ENCODE data around the gene DGCR2. TPM values are rescaled to one million over a fixed set of nuclear protein-coding genes. Genes with fewer than 3 reads are reported as not detected.

The DGCR2 gene
- total and polyA plus RNA-seq, 4 donors = 61.5 to 123 (median 94.6) TPM

GRCh38 chr22:19111140-19111539 is 11.1 kb downstream of the DGCR2 start:
- H3K36me3 ChIP-seq (ENCODE audit: control insufficient read depth, insufficient read depth, low read length) = peaks cover 9% of the 10 kb centered on the region
- no peak for DNase-seq (ENCODE audit: low read depth in 4 of 6, low spot score in 6 of 6)
- WGBS (ENCODE audit: insufficient coverage) = 89% methylated on average over 3 of the region's 3 CpGs
- no peaks in the 10 kb centered on the region for H3K9me3 ChIP-seq (ENCODE audit: control insufficient read depth, insufficient read depth, low read length)
- no peak overlapping the region for H3K4me3 ChIP-seq (ENCODE audit: low read depth, low read length)
- peaks cover 33% of the 10 kb centered on the region for H3K4me1 ChIP-seq (ENCODE audit: control insufficient read depth, insufficient read depth, low read length)
- H3K27me3 ChIP-seq (ENCODE audit: control insufficient read depth, insufficient read depth, low read length) = no peaks in the 10 kb centered on the region
- no peak overlapping the region for H3K27ac ChIP-seq (ENCODE audit: low read depth, low read length)

GRCh38 chr22:19110646-19111045 is 11.6 kb downstream of the DGCR2 start:
- Histone ChIP-seq H3K36me3 (ENCODE audit: control insufficient read depth, insufficient read depth, low read length) (peaks cover 14% of the 10 kb centered on the region), H3K4me3 (ENCODE audit: low read depth, low read length) (no peak overlapping the region), H3K9me3 (ENCODE audit: control insufficient read depth, insufficient read depth, low read length) (no peaks in the 10 kb centered on the region), H3K27me3 (ENCODE audit: control insufficient read depth, insufficient read depth, low read length) (no peaks in the 10 kb centered on the region), H3K4me1 (ENCODE audit: control insufficient read depth, insufficient read depth, low read length) (peaks cover 35% of the 10 kb centered on the region), H3K27ac (ENCODE audit: low read depth, low read length) (no peak overlapping the region)
- no peak for DNase-seq (ENCODE audit: low read depth in 4 of 6, low spot score in 6 of 6)

- WGBS (ENCODE audit: insufficient coverage) = 38% methylated on average over 2 of the region's 4 CpGs
- H3K4me1 ChIP-seq (ENCODE audit: control insufficient read depth, insufficient read depth, low read length) = peaks cover 37% of the 10 kb centered on the region
- no peaks in the 10 kb centered on the region for H3K9me3 ChIP-seq (ENCODE audit: control insufficient read depth, insufficient read depth, low read length)
- no peak overlapping the region for H3K27ac ChIP-seq (ENCODE audit: low read depth, low read length)
- no peaks in the 10 kb centered on the region for H3K27me3 ChIP-seq (ENCODE audit: control insufficient read depth, insufficient read depth, low read length)
- peaks cover 10% of the 10 kb centered on the region for H3K36me3 ChIP-seq (ENCODE audit: control insufficient read depth, insufficient read depth, low read length)
- DNase-seq (ENCODE audit: low read depth in 4 of 6, low spot score in 6 of 6) = no peak
- H3K4me3 ChIP-seq (ENCODE audit: low read depth, low read length) = no peak overlapping the region
Measured at GRCh38 chr22:19110064-19110458, 12.2 kb downstream of the DGCR2 start.

GRCh38 chr22:19109198-19110063 is 12.8 kb downstream of the DGCR2 start:
- no peak for DNase-seq (ENCODE audit: low read depth in 4 of 6, low spot score in 6 of 6)
- peaks cover 36% of the 10 kb centered on the region for H3K4me1 ChIP-seq (ENCODE audit: control insufficient read depth, insufficient read depth, low read length)
- H3K27me3 ChIP-seq (ENCODE audit: control insufficient read depth, insufficient read depth, low read length) = no peaks in the 10 kb centered on the region
- no peak overlapping the region for H3K27ac ChIP-seq (ENCODE audit: low read depth, low read length)
- WGBS (ENCODE audit: insufficient coverage) = 33% methylated on average over 1 of the region's 7 CpGs
- H3K9me3 ChIP-seq (ENCODE audit: control insufficient read depth, insufficient read depth, low read length) = no peaks in the 10 kb centered on the region
- H3K36me3 ChIP-seq (ENCODE audit: control insufficient read depth, insufficient read depth, low read length) = peaks cover 7% of the 10 kb centered on the region
- no peak overlapping the region for H3K4me3 ChIP-seq (ENCODE audit: low read depth, low read length)

GRCh38 chr22:19108807-19109197 is 13.4 kb downstream of the DGCR2 start:
- no peak overlapping the region for H3K27ac ChIP-seq (ENCODE audit: low read depth, low read length)
- H3K9me3 ChIP-seq (ENCODE audit: control insufficient read depth, insufficient read depth, low read length) = no peaks in the 10 kb centered on the region
- no peak for DNase-seq (ENCODE audit: low read depth in 4 of 6, low spot score in 6 of 6)
- H3K4me3 ChIP-seq (ENCODE audit: low read depth, low read length) = no peak overlapping the region
- no CpG with 5 or more reads among the region's 3 CpGs for WGBS (ENCODE audit: insufficient coverage)
- H3K27me3 ChIP-seq (ENCODE audit: control insufficient read depth, insufficient read depth, low read length) = no peaks in the 10 kb centered on the region
- peaks cover 35% of the 10 kb centered on the region for H3K4me1 ChIP-seq (ENCODE audit: control insufficient read depth, insufficient read depth, low read length)
- peaks cover 7% of the 10 kb centered on the region for H3K36me3 ChIP-seq (ENCODE audit: control insufficient read depth, insufficient read depth, low read length)

- Histone ChIP-seq H3K4me3 (ENCODE audit: low read depth, low read length) (no peak overlapping the region), H3K4me1 (ENCODE audit: control insufficient read depth, insufficient read depth, low read length) (peaks cover 38% of the 10 kb centered on the region), H3K27me3 (ENCODE audit: control insufficient read depth, insufficient read depth, low read length) (no peaks in the 10 kb centered on the region), H3K36me3 (ENCODE audit: control insufficient read depth, insufficient read depth, low read length) (peaks cover 7% of the 10 kb centered on the region), H3K9me3 (ENCODE audit: control insufficient read depth, insufficient read depth, low read length) (no peaks in the 10 kb centered on the region), H3K27ac (ENCODE audit: low read depth, low read length) (no peak overlapping the region)
- WGBS (ENCODE audit: insufficient coverage) = 67% methylated on average over 1 of the region's 8 CpGs
- DNase-seq (ENCODE audit: low read depth in 4 of 6, low spot score in 6 of 6) = peak in 1 of 6 donors; percentile 15
Measured at GRCh38 chr22:19107730-19108074, 14.5 kb downstream of the DGCR2 start.

- no peak for DNase-seq (ENCODE audit: low read depth in 4 of 6, low spot score in 6 of 6)
- WGBS (ENCODE audit: insufficient coverage) = 80% methylated on average over 2 of the region's 3 CpGs
- Histone ChIP-seq H3K36me3 (ENCODE audit: control insufficient read depth, insufficient read depth, low read length) (peaks cover 7% of the 10 kb centered on the region), H3K4me3 (ENCODE audit: low read depth, low read length) (no peak overlapping the region), H3K27me3 (ENCODE audit: control insufficient read depth, insufficient read depth, low read length) (no peaks in the 10 kb centered on the region), H3K4me1 (ENCODE audit: control insufficient read depth, insufficient read depth, low read length) (peaks cover 38% of the 10 kb centered on the region), H3K9me3 (ENCODE audit: control insufficient read depth, insufficient read depth, low read length) (no peaks in the 10 kb centered on the region), H3K27ac (ENCODE audit: low read depth, low read length) (no peak overlapping the region)
Measured at GRCh38 chr22:19106886-19107729, 15.1 kb downstream of the DGCR2 start.

GRCh38 chr22:19105867-19106802 is 16.1 kb downstream of the DGCR2 start:
- Histone ChIP-seq H3K36me3 (ENCODE audit: control insufficient read depth, insufficient read depth, low read length) (peaks cover 7% of the 10 kb centered on the region), H3K27ac (ENCODE audit: low read depth, low read length) (no peak overlapping the region), H3K4me1 (ENCODE audit: control insufficient read depth, insufficient read depth, low read length) (peaks cover 38% of the 10 kb centered on the region), H3K4me3 (ENCODE audit: low read depth, low read length) (no peak overlapping the region), H3K27me3 (ENCODE audit: control insufficient read depth, insufficient read depth, low read length) (no peaks in the 10 kb centered on the region), H3K9me3 (ENCODE audit: control insufficient read depth, insufficient read depth, low read length) (no peaks in the 10 kb centered on the region)
- DNase-seq (ENCODE audit: low read depth in 4 of 6, low spot score in 6 of 6) = no peak
- 70% methylated on average over 14 of the region's 18 CpGs for WGBS (ENCODE audit: insufficient coverage)

- DNase-seq (ENCODE audit: low read depth in 4 of 6, low spot score in 6 of 6) = no peak
- peaks cover 7% of the 10 kb centered on the region for H3K36me3 ChIP-seq (ENCODE audit: control insufficient read depth, insufficient read depth, low read length)
- peaks cover 38% of the 10 kb centered on the region for H3K4me1 ChIP-seq (ENCODE audit: control insufficient read depth, insufficient read depth, low read length)
- no peak overlapping the region for H3K4me3 ChIP-seq (ENCODE audit: low read depth, low read length)
- H3K27ac ChIP-seq (ENCODE audit: low read depth, low read length) = no peak overlapping the region
- no peaks in the 10 kb centered on the region for H3K9me3 ChIP-seq (ENCODE audit: control insufficient read depth, insufficient read depth, low read length)
- WGBS (ENCODE audit: insufficient coverage) = 94% methylated on average over 7 of the region's 8 CpGs
- H3K27me3 ChIP-seq (ENCODE audit: control insufficient read depth, insufficient read depth, low read length) = no peaks in the 10 kb centered on the region
Measured at GRCh38 chr22:19105456-19105855, 16.8 kb downstream of the DGCR2 start.
